SK-N-SH (cell line): ENCODE data around the gene ARHGEF25. TPM values are rescaled to one million over a fixed set of nuclear protein-coding genes. Genes with fewer than 3 reads are reported as not detected.

Experiments
- CTCF ChIA-PET: fragments of 300-600, 350-600 bp; formaldehyde crosslinking; extraction: SDS; loops from one replicate; lab custom pipeline; 2021; lab: Yijun Ruan, JAX
- POLR2A ChIA-PET: fragments of 350-600 bp; sonication (Branson Sonifier 250); formaldehyde crosslinking; extraction: SDS; loops from one replicate; lab custom pipeline; 2020; ENCODE audit warnings: antibody characterized with exemption, inconsistent platforms; lab: Yijun Ruan, JAX
- DNase-seq: peaks from one replicate; pipeline ENCODE4 v3.0.0; 2012
- H2AFZ ChIP-seq: fragments of 200-600 bp; sonication (generic); 2 replicates; pipeline ENCODE4 v1.8.1; 2016; ENCODE audit warnings: antibody characterized with exemption, mild to moderate bottlenecking, low read depth
- H3F3A ChIP-seq: fragments of 200-600 bp; sonication (generic); replicated peaks from 2 replicates; pipeline ENCODE3; 2016; ENCODE audit warnings: antibody characterized with exemption, mild to moderate bottlenecking; ENCODE audit not compliant: insufficient read depth
- H3K27ac ChIP-seq, 2 experiments: fragments of 200-500 bp in 1 of 2; fragments of 200-600 bp in 1 of 2; sonication (Bioruptor generic) in 1 of 2; sonication (generic), shearing (Covaris generic) in 1 of 2; 2 replicates each; pipeline versions ENCODE4 v1.5.1 to v1.6.1; 2014 to 2016; ENCODE audit warnings: low read depth in 2 of 2, inconsistent platforms in 1 of 2, low read length in 1 of 2, mild to moderate bottlenecking in 1 of 2, mixed read lengths in 1 of 2
- H3K27me3 ChIP-seq: fragments of 200-600 bp; sonication (generic), shearing (Covaris generic); 2 replicates; pipeline ENCODE4 v1.6.1; 2016; ENCODE audit warnings: mixed run types; ENCODE audit not compliant: insufficient read depth
- H3K36me3 ChIP-seq, 2 experiments: fragments of 200-500 bp in 1 of 2; fragments of 200-600 bp in 1 of 2; sonication (Bioruptor generic) in 1 of 2; sonication (generic) in 1 of 2; replicated peaks in 1 of 2; 2 replicates each; pipeline versions ENCODE3 to v1.5.1; 2014 to 2016; ENCODE audit warnings: low read length in 1 of 2, mild to moderate bottlenecking in 1 of 2; ENCODE audit not compliant: insufficient read depth in 2 of 2, control insufficient read depth in 1 of 2
- H3K4me1 ChIP-seq, 2 experiments: fragments of 200-500 bp in 1 of 2; fragments of 200-600 bp in 1 of 2; sonication (Bioruptor generic) in 1 of 2; sonication (generic), shearing (Covaris generic) in 1 of 2; 2 replicates each; pipeline versions ENCODE4 v1.5.1 to v1.6.1; 2014 to 2016; ENCODE audit warnings: low read depth in 1 of 2, low read length in 1 of 2, mixed run types in 1 of 2; ENCODE audit not compliant: insufficient read depth in 2 of 2, control insufficient read depth in 1 of 2
- H3K4me2 ChIP-seq: fragments of 200-600 bp; sonication (generic), shearing (Covaris generic); 2 replicates; pipeline ENCODE4 v1.6.1; 2017; ENCODE audit warnings: mixed run types
- H3K4me3 ChIP-seq, 2 experiments: fragments of 200-500 bp in 1 of 2; fragments of 200-600 bp in 1 of 2; sonication (Bioruptor generic) in 1 of 2; sonication (generic), shearing (Covaris generic) in 1 of 2; 2 replicates each; pipeline versions ENCODE4 v1.5.1 to v1.8.1; 2014 to 2016; ENCODE audit warnings: low read depth in 2 of 2, inconsistent platforms in 1 of 2, low read length in 1 of 2, mild to moderate bottlenecking in 1 of 2, mixed read lengths in 1 of 2, moderate library complexity in 1 of 2
- H3K79me2 ChIP-seq: fragments of 200-600 bp; sonication (generic); 2 replicates; pipeline ENCODE4 v1.8.1; 2017; ENCODE audit warnings: mild to moderate bottlenecking; ENCODE audit not compliant: insufficient read depth
- H3K9ac ChIP-seq: fragments of 200-600 bp; sonication (generic); 2 replicates; pipeline ENCODE4 v1.6.1; 2017; ENCODE audit warnings: mixed run types
- H3K9me2 ChIP-seq: fragments of 200-600 bp; sonication (generic); 2 replicates; pipeline ENCODE4 v1.6.1; 2017; ENCODE audit warnings: mixed run types
- H3K9me3 ChIP-seq: fragments of 200-600 bp; sonication (generic); 2 replicates; pipeline ENCODE4 v1.6.1; 2017; ENCODE audit warnings: mixed run types, mild to moderate bottlenecking, moderate library complexity
- H4K20me1 ChIP-seq: fragments of 200-600 bp; sonication (generic); 2 replicates; pipeline ENCODE4 v1.6.1; 2017; ENCODE audit warnings: mild to moderate bottlenecking, mixed run types; ENCODE audit not compliant: insufficient read depth
- EP300 ChIP-seq, 2 experiments: IDR thresholded peaks; 2 replicates each; pipeline versions ENCODE4 v1.4.0 to v1.6.1; 2012; ENCODE audit warnings: borderline replicate concordance in 1 of 2, low read depth in 1 of 2, low read length in 1 of 2
- EZH2phosphoT487 ChIP-seq: fragments of 200-600 bp; sonication (generic); IDR thresholded peaks from 2 replicates; pipeline ENCODE4 v1.6.1; 2017; ENCODE audit warnings: low read depth, mixed run types, mild to moderate bottlenecking, antibody characterized with exemption, moderate library complexity, borderline replicate concordance
- GATA2 ChIP-seq: sonication (generic); formaldehyde crosslinking; IDR thresholded peaks from 2 replicates; pipeline ENCODE4 v1.5.0; 2020; ENCODE audit warnings: mild to moderate bottlenecking, missing genetic modification reagents
- MXI1 ChIP-seq: IDR thresholded peaks from 2 replicates; pipeline ENCODE4 v1.6.1; 2012; ENCODE audit warnings: mild to moderate bottlenecking, low read depth, low read length, improper control_type of control experiment
- RFX5 ChIP-seq: IDR thresholded peaks from 2 replicates; pipeline ENCODE4 v1.6.1; 2012; ENCODE audit warnings: mild to moderate bottlenecking, improper control_type of control experiment, low read length
- TAF1 ChIP-seq: IDR thresholded peaks from 2 replicates; pipeline ENCODE4 v1.6.1; 2012; ENCODE audit warnings: low read depth, mild to moderate bottlenecking, low read length, moderate library complexity, borderline replicate concordance
- TEAD4 ChIP-seq: IDR thresholded peaks from 2 replicates; pipeline ENCODE4 v1.4.0; 2012; ENCODE audit warnings: mild to moderate bottlenecking, borderline replicate concordance; ENCODE audit not compliant: insufficient read depth
- WGBS: methylation state at CpG from one replicate; pipeline ENCODE4 v1.1.6; 2017; ENCODE audit warnings: low lambda C conversion rate; 5-methylcytosine and 5-hydroxymethylcytosine counted together
- polyA plus RNA-seq, 3 experiments: library from polyadenylated mRNA; depleted of rRNA; stranded (reverse); fragments of >200 nt; gene quantifications; 2 replicates each; pipeline ENCODE4 v1.2.3, GENCODE V29; 2012
- TF ChIP-seq, protein P1 (sequence below): IDR thresholded peaks from 2 replicates; pipeline ENCODE4 v1.4.0; 2012; ENCODE audit warnings: low read depth, borderline replicate concordance

The ARHGEF25 gene
- polyA plus RNA-seq, 1 of the 3 experiments (the other 2 are of a cell fraction) = 48.1 TPM

- TF ChIP-seq RFX5 (no peak), TEAD4 (no peak), GATA2 (no peak), EZH2phosphoT487 (no peak), EP300 (IDR thresholded peaks at IDR 0.05; ENCODE audit: borderline replicate concordance in 1 of 2, low read depth in 1 of 2, low read length in 1 of 2) (no peak)
- TF ChIP-seq, protein P1, sequence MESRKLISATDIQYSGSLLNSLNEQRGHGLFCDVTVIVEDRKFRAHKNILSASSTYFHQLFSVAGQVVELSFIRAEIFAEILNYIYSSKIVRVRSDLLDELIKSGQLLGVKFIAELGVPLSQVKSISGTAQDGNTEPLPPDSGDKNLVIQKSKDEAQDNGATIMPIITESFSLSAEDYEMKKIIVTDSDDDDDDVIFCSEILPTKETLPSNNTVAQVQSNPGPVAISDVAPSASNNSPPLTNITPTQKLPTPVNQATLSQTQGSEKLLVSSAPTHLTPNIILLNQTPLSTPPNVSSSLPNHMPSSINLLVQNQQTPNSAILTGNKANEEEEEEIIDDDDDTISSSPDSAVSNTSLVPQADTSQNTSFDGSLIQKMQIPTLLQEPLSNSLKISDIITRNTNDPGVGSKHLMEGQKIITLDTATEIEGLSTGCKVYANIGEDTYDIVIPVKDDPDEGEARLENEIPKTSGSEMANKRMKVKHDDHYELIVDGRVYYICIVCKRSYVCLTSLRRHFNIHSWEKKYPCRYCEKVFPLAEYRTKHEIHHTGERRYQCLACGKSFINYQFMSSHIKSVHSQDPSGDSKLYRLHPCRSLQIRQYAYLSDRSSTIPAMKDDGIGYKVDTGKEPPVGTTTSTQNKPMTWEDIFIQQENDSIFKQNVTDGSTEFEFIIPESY = no peak
These were observed 20.4 kb downstream of the ARHGEF25 start (continued) for GRCh38 chr12:57631566-57632072.

DNA sequence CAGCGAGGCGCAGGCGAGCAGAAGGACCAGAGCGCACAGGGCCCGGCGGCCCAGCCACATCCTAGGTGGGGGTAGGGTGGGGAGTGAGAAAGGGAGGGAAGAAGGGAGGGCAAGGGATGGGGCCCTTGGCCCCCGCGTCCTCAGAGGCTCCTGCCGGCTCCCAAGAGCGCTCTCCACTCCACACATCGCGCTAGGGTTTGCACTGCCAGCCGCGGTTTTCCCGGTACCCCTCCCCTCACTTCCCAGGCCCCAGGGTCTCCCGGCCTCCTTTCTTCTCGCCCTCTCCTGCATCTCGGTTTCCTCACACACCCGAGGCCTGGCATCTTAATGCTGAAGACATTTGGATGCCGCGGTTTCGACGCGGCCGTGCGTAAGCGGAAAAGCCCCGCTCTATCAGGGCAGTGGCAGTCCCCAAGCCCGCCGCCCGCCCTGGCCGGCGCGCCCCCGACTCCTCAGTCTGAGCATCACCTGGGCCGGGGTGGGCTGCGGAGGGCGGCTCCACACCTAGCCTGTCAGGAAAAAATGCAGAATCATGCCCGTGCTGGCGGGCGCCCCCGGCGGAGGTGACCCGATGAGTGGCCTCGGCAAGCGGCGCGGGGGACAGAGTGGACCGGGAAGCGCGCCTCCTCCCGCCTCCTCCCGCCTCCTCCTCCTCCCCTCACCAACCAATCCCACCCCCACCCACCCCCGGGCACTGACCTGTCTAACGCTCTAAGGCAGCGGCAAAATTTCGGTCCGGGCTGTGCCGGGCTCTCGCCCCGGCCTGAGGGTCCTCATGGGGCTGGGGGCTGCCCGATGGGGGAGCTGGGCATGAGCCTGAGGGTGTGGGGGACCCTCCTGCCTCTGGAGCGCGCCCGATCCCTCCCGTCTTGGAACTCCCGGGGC is 21.1 kb downstream of the ARHGEF25 start:
- peak overlapping the region; percentile 98 for H3K4me2 ChIP-seq
- TF ChIP-seq TAF1 = no peak
- TF ChIP-seq MXI1 = 0 out of 2 replicates have a peak, but pooled peaks have one; percentile 8
- peak overlapping the region; percentile 55 to 85 for H3K4me3 ChIP-seq
- H3F3A ChIP-seq = peaks cover 3% of the 10 kb centered on the region
- H3K4me1 ChIP-seq = peaks cover 0 to 2% of the 10 kb centered on the region in 2 experiments; a peak in 1 of 4 replicates
- H3K27ac ChIP-seq = peak overlapping the region in 1 of 2 experiments; percentile 11; a peak in 1 of 4 replicates
- H3K27me3 ChIP-seq = no peaks in the 10 kb centered on the region
- H3K9me2 ChIP-seq = no peaks in the 10 kb centered on the region
- ChIA-PET CTCF (interaction anchor here (0.6 to 6.8 kb wide), 49 partner anchors 8 to 1035 kb away, joined by 3 to 110 read pairs (median 4); partner anchors contain the start of genes AGAP2, ARHGEF25, DCTN2 and DTX3), POLR2A (no interaction called here)
- no peaks in the 10 kb centered on the region for H3K79me2 ChIP-seq
- DNase-seq = peak; percentile 84
- no peaks in the 10 kb centered on the region for H3K36me3 ChIP-seq
- no peaks in the 10 kb centered on the region for H4K20me1 ChIP-seq
- H3K9me3 ChIP-seq = no peaks in the 10 kb centered on the region
- WGBS = 0% methylated on average over 20 of the region's 67 CpGs
- peak overlapping the region; percentile 71 for H3K9ac ChIP-seq
- H2AFZ ChIP-seq = peak overlapping the region; percentile 97
